ENCODE measurements around the gene SYNGAP1. TPM values are rescaled to one million over a fixed set of nuclear protein-coding genes. Genes with fewer than 3 reads are reported as not detected.
A peak's percentile ranks its signal among the peaks of the same experiment; 100 is the strongest.

Gene SYNGAP1
- total and polyA plus RNA-seq, 9 of the 15 experiments (the other 6 are each of a cell fraction or from before 2014, with no cell fraction given), result 0.01 to 22.8 (median 3.2) TPM

DNA sequence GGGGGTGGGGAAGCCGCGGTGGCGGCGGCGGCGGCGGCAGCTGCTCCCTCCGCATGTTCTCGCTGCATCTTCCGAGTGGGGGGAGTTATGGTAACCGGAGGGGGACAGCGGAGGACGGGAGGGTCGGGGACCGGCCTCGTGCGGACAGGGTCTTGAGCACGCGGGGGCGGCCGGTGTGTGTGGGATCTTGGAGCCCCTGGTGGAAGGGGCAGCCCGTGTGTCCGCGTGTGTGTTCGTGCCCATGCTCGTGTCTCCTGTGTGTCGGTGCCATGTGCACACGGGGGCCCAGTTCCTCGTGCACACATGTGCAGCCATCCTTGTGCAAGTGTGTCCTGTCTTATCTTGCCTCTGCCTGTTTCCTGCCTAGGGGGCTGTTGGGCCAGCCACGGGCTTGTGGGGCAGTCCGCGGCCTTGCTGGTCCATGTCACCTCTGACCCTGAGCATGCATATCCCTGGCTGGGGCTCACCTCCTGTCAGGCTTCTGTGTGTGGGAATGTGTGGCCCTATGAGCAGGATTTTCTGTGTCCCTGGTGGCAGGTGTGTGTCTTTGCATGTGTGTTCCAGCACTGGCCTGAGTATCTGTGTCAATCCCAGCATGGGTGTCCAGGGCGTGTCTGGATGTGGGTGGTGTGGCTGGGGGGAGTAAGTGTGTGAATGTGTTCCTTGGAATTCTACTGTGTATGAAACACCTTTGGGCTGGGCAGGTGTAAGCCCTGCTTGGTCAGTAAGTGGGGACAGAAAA lies 8.5 kb downstream of the SYNGAP1 start (continued):
- TF ChIP-seq, protein P1, sequence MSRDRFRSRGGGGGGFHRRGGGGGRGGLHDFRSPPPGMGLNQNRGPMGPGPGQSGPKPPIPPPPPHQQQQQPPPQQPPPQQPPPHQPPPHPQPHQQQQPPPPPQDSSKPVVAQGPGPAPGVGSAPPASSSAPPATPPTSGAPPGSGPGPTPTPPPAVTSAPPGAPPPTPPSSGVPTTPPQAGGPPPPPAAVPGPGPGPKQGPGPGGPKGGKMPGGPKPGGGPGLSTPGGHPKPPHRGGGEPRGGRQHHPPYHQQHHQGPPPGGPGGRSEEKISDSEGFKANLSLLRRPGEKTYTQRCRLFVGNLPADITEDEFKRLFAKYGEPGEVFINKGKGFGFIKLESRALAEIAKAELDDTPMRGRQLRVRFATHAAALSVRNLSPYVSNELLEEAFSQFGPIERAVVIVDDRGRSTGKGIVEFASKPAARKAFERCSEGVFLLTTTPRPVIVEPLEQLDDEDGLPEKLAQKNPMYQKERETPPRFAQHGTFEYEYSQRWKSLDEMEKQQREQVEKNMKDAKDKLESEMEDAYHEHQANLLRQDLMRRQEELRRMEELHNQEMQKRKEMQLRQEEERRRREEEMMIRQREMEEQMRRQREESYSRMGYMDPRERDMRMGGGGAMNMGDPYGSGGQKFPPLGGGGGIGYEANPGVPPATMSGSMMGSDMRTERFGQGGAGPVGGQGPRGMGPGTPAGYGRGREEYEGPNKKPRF (IDR thresholded peaks at IDR 0.05; ENCODE audit: low read depth, low read length), result no peak
- peak; percentile 71 for TF ChIP-seq ARID1B (IDR thresholded peaks at IDR 0.05)
- peak; percentile 75 for TF ChIP-seq ZNF263 (CRISPR knock-in tag; IDR thresholded peaks at IDR 0.05; ENCODE audit: borderline replicate concordance)
- TF ChIP-seq CEBPG (CRISPR knock-in tag; IDR thresholded peaks at IDR 0.05), result peak; percentile 81
- TF ChIP-seq CEBPG (tag; conservative IDR thresholded peaks at IDR 0.05 in 1 of 2, IDR thresholded peaks at IDR 0.05 in 1 of 2), result no peak
- no peak for TF ChIP-seq KDM4B (IDR thresholded peaks at IDR 0.05; ENCODE audit: borderline replicate concordance in 2 of 2, low read depth in 1 of 2)
- peak; percentile 96 for TF ChIP-seq ZBTB1 (CRISPR knock-in tag; IDR thresholded peaks at IDR 0.05; ENCODE audit: borderline replicate concordance, low read depth)
- no peak for TF ChIP-seq HDAC8 (tag; IDR thresholded peaks at IDR 0.05)
- TF ChIP-seq NCOA2 (IDR thresholded peaks at IDR 0.05; ENCODE audit: partially characterized antibody in 2 of 2), result no peak
- peak; percentile 79; the same call in 1 of the 2 replicates for TF ChIP-seq ETV5 (CRISPR knock-in tag; IDR thresholded peaks at IDR 0.05; ENCODE audit: low read depth)
- TF ChIP-seq TSC22D4 (tag; IDR thresholded peaks at IDR 0.05), result no peak
- peak; percentile 89 for TF ChIP-seq GABPB1 (CRISPR knock-in tag; IDR thresholded peaks at IDR 0.05)
- no peak for TF ChIP-seq NR2F6 (CRISPR knock-in tag; IDR thresholded peaks at IDR 0.05)
- TF ChIP-seq POLR2B (IDR thresholded peaks at IDR 0.05; ENCODE audit: low read depth, partially characterized antibody), result no peak
- TF ChIP-seq FOXP1 (CRISPR knock-in tag; IDR thresholded peaks at IDR 0.05), result peak; percentile 100
- TF ChIP-seq, protein P2, sequence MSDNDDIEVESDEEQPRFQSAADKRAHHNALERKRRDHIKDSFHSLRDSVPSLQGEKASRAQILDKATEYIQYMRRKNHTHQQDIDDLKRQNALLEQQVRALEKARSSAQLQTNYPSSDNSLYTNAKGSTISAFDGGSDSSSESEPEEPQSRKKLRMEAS (CRISPR knock-in tag; IDR thresholded peaks at IDR 0.05), result peak; percentile 100
- TF ChIP-seq, protein P3, sequence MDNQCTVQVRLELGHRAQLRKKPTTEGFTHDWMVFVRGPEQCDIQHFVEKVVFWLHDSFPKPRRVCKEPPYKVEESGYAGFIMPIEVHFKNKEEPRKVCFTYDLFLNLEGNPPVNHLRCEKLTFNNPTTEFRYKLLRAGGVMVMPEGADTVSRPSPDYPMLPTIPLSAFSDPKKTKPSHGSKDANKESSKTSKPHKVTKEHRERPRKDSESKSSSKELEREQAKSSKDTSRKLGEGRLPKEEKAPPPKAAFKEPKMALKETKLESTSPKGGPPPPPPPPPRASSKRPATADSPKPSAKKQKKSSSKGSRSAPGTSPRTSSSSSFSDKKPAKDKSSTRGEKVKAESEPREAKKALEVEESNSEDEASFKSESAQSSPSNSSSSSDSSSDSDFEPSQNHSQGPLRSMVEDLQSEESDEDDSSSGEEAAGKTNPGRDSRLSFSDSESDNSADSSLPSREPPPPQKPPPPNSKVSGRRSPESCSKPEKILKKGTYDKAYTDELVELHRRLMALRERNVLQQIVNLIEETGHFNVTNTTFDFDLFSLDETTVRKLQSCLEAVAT (IDR thresholded peaks at IDR 0.05), result 0 out of 4 replicates have a peak, but pooled peaks of 1 of the 2 experiments have one; percentile 24
- TF ChIP-seq, protein P4, sequence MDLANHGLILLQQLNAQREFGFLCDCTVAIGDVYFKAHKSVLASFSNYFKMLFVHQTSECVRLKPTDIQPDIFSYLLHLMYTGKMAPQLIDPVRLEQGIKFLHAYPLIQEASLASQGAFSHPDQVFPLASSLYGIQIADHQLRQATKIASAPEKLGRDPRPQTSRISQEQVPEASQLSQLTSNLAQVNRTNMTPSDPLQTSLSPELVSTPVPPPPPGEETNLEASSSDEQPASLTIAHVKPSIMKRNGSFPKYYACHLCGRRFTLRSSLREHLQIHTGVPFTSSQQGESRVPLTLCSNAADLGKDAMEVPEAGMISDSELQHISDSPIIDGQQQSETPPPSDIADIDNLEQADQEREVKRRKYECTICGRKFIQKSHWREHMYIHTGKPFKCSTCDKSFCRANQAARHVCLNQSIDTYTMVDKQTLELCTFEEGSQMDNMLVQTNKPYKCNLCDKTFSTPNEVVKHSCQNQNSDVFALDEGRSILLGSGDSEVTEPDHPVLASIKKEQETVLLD (IDR thresholded peaks at IDR 0.05), result peak; percentile 43
- TF ChIP-seq NCOR1 (IDR thresholded peaks at IDR 0.05), result peak; percentile 40; the same call in 1 of the 2 replicates
- peak; percentile 99 for TF ChIP-seq ZNF282 (CRISPR knock-in tag; IDR thresholded peaks at IDR 0.05)
- peak; percentile 65; the same call in 1 of the 2 replicates for TF ChIP-seq ZNF76 (CRISPR knock-in tag; IDR thresholded peaks at IDR 0.05; ENCODE audit: borderline replicate concordance)
- no peak for TF ChIP-seq HNRNPH1 (optimal IDR thresholded peaks at IDR 0.05; ENCODE audit: low read depth, low read length)
- TF ChIP-seq ZFP36 (IDR thresholded peaks at IDR 0.05; ENCODE audit: low read depth, low read length, partially characterized antibody), result no peak
- TF ChIP-seq ZNF668 (CRISPR knock-in tag; IDR thresholded peaks at IDR 0.05), result no peak; the same call in 1 of the 2 replicates
